K562 (cell line): ENCODE measurements around the gene CAMK1D. TPM values are rescaled to one million over a fixed set of nuclear protein-coding genes. Genes with fewer than 3 reads are reported as not detected.

Experiments used
- ATAC-seq: fragments of 200-7000 bp; cut with Tn5 transposase; 3 replicates; pipeline ENCODE4 v1.9.1; 2020; ENCODE audit warnings: moderate library complexity
- BruUV-seq: library from RNA; stranded (reverse); fragments of 400-500 nt; replicated peaks from 2 replicates; lab custom pipeline; 2021; lab: Mats Ljungman, UMichigan
- CTCF ChIA-PET: fragments of 300-600 bp; formaldehyde crosslinking; extraction: SDS; loops from one replicate; lab custom pipeline; 2021; ENCODE audit warnings: low intra/inter-chr PET ratio; lab: Yijun Ruan, JAX
- POLR2A ChIA-PET: fragments of 300-600, 350-650 bp; sonication (Branson Sonifier 250); formaldehyde crosslinking; extraction: SDS; loops from one replicate; lab custom pipeline; 2021; ENCODE audit warnings: antibody characterized with exemption, inconsistent platforms; lab: Yijun Ruan, JAX
- DNase-seq, 4 experiments: peaks; one replicate each; pipeline versions ENCODE4 v3.0.0 to v3.0.0-alpha.2; 2011 to 2018; ENCODE audit warnings: low spot score in 3 of 4, mixed read lengths in 3 of 4; ENCODE audit errors: extremely low read depth in 1 of 4
- FAIRE-seq: peaks from 2 replicates; lab custom pipeline; 2011; peaks lifted over from hg19 to GRCh38; lab: Jason Lieb, UNC
- H2AFZ ChIP-seq: 2 replicates; pipeline ENCODE4 v1.6.0; 2011; ENCODE audit warnings: low read depth, low read length, control low read depth, inconsistent platforms
- H3K27ac ChIP-seq: fragments of 200-600 bp; 3 replicates; pipeline ENCODE4 v1.8.0; 2011; ENCODE audit warnings: low read depth, mild to moderate bottlenecking, control low read depth, inconsistent platforms, low read length, moderate library complexity, mixed read lengths; ENCODE audit errors: extremely low read depth
- H3K27me3 ChIP-seq, 2 experiments: fragments of 300-600 bp in 1 of 2; 2 replicates in 1 of 2; 3 replicates in 1 of 2; pipeline versions ENCODE4 v1.6.0 to v1.8.0; 2011; ENCODE audit warnings: inconsistent platforms in 2 of 2, low read length in 2 of 2, mild to moderate bottlenecking in 1 of 2, mixed read lengths in 1 of 2, moderate library complexity in 1 of 2; ENCODE audit not compliant: control insufficient read depth in 2 of 2, insufficient read depth in 2 of 2
- H3K36me3 ChIP-seq: fragments of 300-600 bp; 3 replicates; pipeline ENCODE4 v1.8.0; 2011; ENCODE audit warnings: mild to moderate bottlenecking, low read length, inconsistent platforms; ENCODE audit not compliant: control insufficient read depth, insufficient read depth
- H3K4me1 ChIP-seq, 2 experiments: fragments of 200-600 bp in 1 of 2; replicated peaks in 1 of 2; 2 replicates in 1 of 2; 3 replicates in 1 of 2; pipeline versions ENCODE4 v1.5.1 to v1.8.0; 2011; ENCODE audit warnings: inconsistent platforms in 2 of 2, low read length in 2 of 2, mild to moderate bottlenecking in 1 of 2, mixed read lengths in 1 of 2, moderate library complexity in 1 of 2; ENCODE audit not compliant: control insufficient read depth in 2 of 2, insufficient read depth in 2 of 2
- H3K4me2 ChIP-seq: 2 replicates; pipeline ENCODE4 v1.6.1; 2011; ENCODE audit warnings: low read length, control low read depth, inconsistent platforms, mixed read lengths; ENCODE audit not compliant: insufficient read depth
- H3K4me3 ChIP-seq: fragments of 200-600 bp; sonication (generic), shearing (Covaris generic); 2 replicates; pipeline ENCODE4 v1.5.1; 2016; ENCODE audit warnings: control low read depth, inconsistent platforms
- H3K79me2 ChIP-seq: fragments of 200-600 bp; 3 replicates; pipeline ENCODE4 v1.8.0; 2011; ENCODE audit warnings: low read length, inconsistent platforms; ENCODE audit not compliant: control insufficient read depth, insufficient read depth
- H3K9ac ChIP-seq, 2 experiments: 2 replicates each; pipeline versions ENCODE4 v1.6.0 to v1.6.1; 2011; ENCODE audit warnings: low read depth in 2 of 2, low read length in 2 of 2, control low read depth in 1 of 2, inconsistent platforms in 1 of 2, mild to moderate bottlenecking in 1 of 2, mixed read lengths in 1 of 2; ENCODE audit not compliant: insufficient read depth in 1 of 2
- H3K9me1 ChIP-seq: one replicate; pipeline ENCODE4 v1.6.0; 2011; ENCODE audit warnings: inconsistent platforms, mild to moderate bottlenecking, low read length, moderate library complexity; ENCODE audit not compliant: control insufficient read depth, insufficient read depth
- H3K9me3 ChIP-seq: replicated peaks from 2 replicates; pipeline ENCODE4 v1.5.1; 2011; ENCODE audit warnings: low read depth, low read length, inconsistent platforms; ENCODE audit not compliant: control insufficient read depth, insufficient read depth
- H4K20me1 ChIP-seq: replicated peaks from 2 replicates; pipeline ENCODE4 v1.6.1; 2011; ENCODE audit warnings: low read length, inconsistent platforms, mixed read lengths; ENCODE audit not compliant: control insufficient read depth, insufficient read depth
- CBFA2T3 ChIP-seq: fragments of 450-650 bp; IDR thresholded peaks from 2 replicates; pipeline ENCODE4 v1.6.1; 2017
- CBX1 ChIP-seq: sonication (generic); IDR thresholded peaks from 2 replicates; pipeline ENCODE4 v1.6.1; 2016; ENCODE audit warnings: antibody characterized with exemption, low read depth, mild to moderate bottlenecking
- CHD2 ChIP-seq: IDR thresholded peaks from 2 replicates; pipeline ENCODE4 v1.6.1; 2011; ENCODE audit warnings: low read depth, low read length
- SMARCB1 ChIP-seq: IDR thresholded peaks from 2 replicates; pipeline ENCODE4 v1.6.1; 2011; ENCODE audit warnings: improper control_type of control experiment, low read depth; ENCODE audit not compliant: insufficient read length
- TEAD1 ChIP-seq, 2 experiments: fragments of 450-650 bp in 1 of 2; sonication (generic) in 1 of 2; formaldehyde crosslinking; IDR thresholded peaks; 2 replicates each; pipeline versions ENCODE4 v1.4.0 to v1.8.0; 2020 to 2022; ENCODE audit warnings: mild to moderate bottlenecking in 2 of 2, missing genetic modification reagents in 1 of 2
- ZNF3 ChIP-seq: fragments of 250-450 bp; sonication (Bioruptor Pico); IDR thresholded peaks from 2 replicates; pipeline ENCODE4 v1.5.0; 2021; ENCODE audit warnings: mild to moderate bottlenecking, moderate library complexity
- ZNF512 ChIP-seq: IDR thresholded peaks from 2 replicates; pipeline ENCODE4 v1.6.1; 2016; ENCODE audit warnings: missing genetic modification characterization, missing compliant biosample characterization
- ZNF586 ChIP-seq: fragments of 450-650 bp; formaldehyde crosslinking; conservative IDR thresholded peaks from 2 replicates; pipeline ENCODE4 v1.4.0; 2020; ENCODE audit warnings: mild to moderate bottlenecking, moderate library complexity
- WGBS: fragments of 100-300 bp; shearing (Covaris generic); methylation state at CpG from one replicate; pipeline ENCODE4 v1.1.6; 2016; ENCODE audit warnings: low coverage, mixed read lengths; ENCODE audit not compliant: insufficient coverage; ENCODE audit errors: missing lambda C conversion rate; 5-methylcytosine and 5-hydroxymethylcytosine counted together
- in situ Hi-C: fragments of 300-500 bp; cut with MboI; formaldehyde crosslinking; loops from 4 replicates; pipeline ENCODE4 v1.15.0; 2018; ENCODE audit warnings: inconsistent platforms, mixed read lengths
- intact Hi-C: fragments of 100-400 bp; cut with micrococcal nuclease; formaldehyde crosslinking; loops from 2 replicates; pipeline ENCODE4 v1.14.2; 2022
- polyA plus RNA-seq, 8 experiments: library from polyadenylated mRNA; depleted of rRNA in 4 of 8; stranded (reverse) in 5 of 8; unstranded in 3 of 8; fragments of >200 nt; fragmentation: Nextera tagmentation in 2 of 8; fragmentation: Illumina TruSeq in 1 of 8; extraction: Ambion mirVana in 2 of 8; extraction: Trizol in 1 of 8; gene quantifications; 2 replicates each; pipeline versions ENCODE4 v1.2.1 to v1.2.3, GENCODE V29; 2011 to 2014; ENCODE audit warnings: inconsistent platforms in 1 of 8, missing spikeins in 1 of 8
- total RNA-seq, 7 experiments: library from RNA; depleted of rRNA in 6 of 7; stranded (reverse); fragments of >200 nt in 6 of 7; fragmentation: Illumina TruSeq in 2 of 7; extraction: Trizol in 2 of 7; gene quantifications; 2 replicates each; pipeline versions ENCODE4 v1.2.1 to v1.2.3, GENCODE V29; 2011 to 2021; ENCODE audit warnings: low replicate concordance in 1 of 7

Gene CAMK1D
- total and polyA plus RNA-seq, 9 of the 15 experiments (the other 6 are each of a cell fraction or from before 2014, with no cell fraction given) = 0.12 to 0.24 (median 0.20) TPM; not detected in 5

GRCh38 chr10:12499076-12499986, 150.0 kb downstream of the CAMK1D start:
- H3K9me3 ChIP-seq = no peaks in the 10 kb centered on the region
- DNase-seq (no peak), FAIRE-seq (no peak), ATAC-seq (no peak)
- H3K4me1 ChIP-seq = no peaks in the 10 kb centered on the region
- no peak overlapping the region for H2AFZ ChIP-seq
- H3K4me3 ChIP-seq = no peak overlapping the region
- ChIA-PET CTCF (no interaction called here), POLR2A (no interaction called here)
- WGBS = 3% methylated on average over 7 of the region's 7 CpGs
- in situ Hi-C loops = no loop called here
- no peak overlapping the region for H3K4me2 ChIP-seq
- intact Hi-C loops = no loop called here
- no peaks in the 10 kb centered on the region for H3K79me2 ChIP-seq
- no peak overlapping the region for H3K9ac ChIP-seq
- H3K27me3 ChIP-seq = peaks cover 14 to 43% of the 10 kb centered on the region in 2 experiments; a peak in 4 of 5 replicates
- peaks cover 3% of the 10 kb centered on the region; the same call in 1 of the 2 replicates for H4K20me1 ChIP-seq
- no peaks in the 10 kb centered on the region for H3K9me1 ChIP-seq
- TF ChIP-seq ZNF3 (CRISPR knock-in tag) (no peak), CBX1 (no peak), CBFA2T3 (no peak), SMARCB1 (no peak), CHD2 (no peak), TEAD1 (CRISPR knock-in tag; IDR thresholded peaks at IDR 0.05) (no peak), ZNF512 (tag) (no peak), ZNF586 (CRISPR knock-in tag) (no peak)
- H3K27ac ChIP-seq = no peak overlapping the region
- no peaks in the 10 kb centered on the region for H3K36me3 ChIP-seq
- BruUV-seq = no TSS peak
